ENCODE measurements around the gene FNTB. TPM values are rescaled to one million over a fixed set of nuclear protein-coding genes. Genes with fewer than 3 reads are reported as not detected.
A peak's percentile ranks its signal among the peaks of the same experiment; 100 is the strongest.

Gene FNTB
- total and polyA plus RNA-seq, 2 donors = 6.6 to 9.5 TPM

DNA sequence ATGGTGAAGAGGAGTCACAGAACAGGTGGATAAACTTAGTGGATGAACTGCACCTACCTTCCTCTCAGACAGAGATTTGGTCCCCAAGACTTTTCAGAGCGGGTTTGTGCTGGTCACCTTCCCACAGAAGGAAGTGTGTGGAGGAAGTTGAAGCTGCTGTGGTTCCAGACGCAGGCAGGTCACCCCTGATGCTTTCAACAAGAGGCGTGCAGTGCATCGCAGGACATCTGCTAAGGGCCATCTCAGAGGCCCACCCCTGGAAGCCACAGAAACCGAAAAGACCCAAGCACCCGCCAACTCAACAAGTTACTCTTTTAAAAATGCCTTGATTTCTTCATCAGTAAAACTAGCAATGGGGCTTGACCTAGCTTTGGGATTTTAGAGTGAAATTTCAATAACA is 43.1 kb upstream of the FNTB start:
- H3K4me1 ChIP-seq (ENCODE audit: control insufficient read depth in 2 of 2, insufficient read depth in 2 of 2, low read length in 2 of 2) = peaks cover 0 to 22% of the 10 kb centered on the region in 2 donors
- peak overlapping the region in 1 of 2 donors; percentile 31 for H3K27ac ChIP-seq (ENCODE audit: low read depth in 1 of 2, low read length in 1 of 2)
- no peak overlapping the region for H3K4me3 ChIP-seq (ENCODE audit: low read length in 2 of 2)
- no peaks in the 10 kb centered on the region for H3K9me3 ChIP-seq (ENCODE audit: control insufficient read depth in 2 of 2, insufficient read depth in 1 of 2, low read length in 1 of 2)
- WGBS = 49% methylated on average over 6 of the region's 6 CpGs
- H3K27me3 ChIP-seq (ENCODE audit: control insufficient read depth in 2 of 2, insufficient read depth in 1 of 2, low read length in 1 of 2) = no peaks in the 10 kb centered on the region
- peaks cover 35 to 59% of the 10 kb centered on the region in 2 donors for H3K36me3 ChIP-seq (ENCODE audit: control insufficient read depth in 2 of 2, insufficient read depth in 2 of 2, low read length in 1 of 2)
- DNase-seq (ENCODE audit: low read depth in 6 of 9, low spot score in 9 of 9) = no peak

DNA sequence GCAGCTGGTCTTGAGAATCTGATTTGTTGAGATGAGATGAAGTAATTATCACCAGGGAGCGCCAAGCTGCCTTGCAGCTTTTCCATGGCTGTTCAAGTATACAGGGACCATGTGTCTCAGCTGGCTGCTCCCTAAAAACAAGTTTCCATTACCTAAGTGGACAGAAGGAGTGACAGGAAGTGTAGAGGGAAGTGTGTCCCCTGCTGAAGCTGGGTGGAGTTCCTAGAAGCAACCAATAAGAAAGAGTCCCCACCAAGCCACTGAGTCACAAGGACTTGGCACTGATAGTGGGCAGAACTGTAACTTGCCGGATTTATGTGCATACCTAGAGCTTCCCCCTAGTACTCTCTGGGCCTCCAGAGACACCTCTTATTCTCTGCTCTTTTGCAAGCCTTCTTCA is 42.7 kb upstream of the FNTB start:
- H3K4me1 ChIP-seq (ENCODE audit: control insufficient read depth in 2 of 2, insufficient read depth in 2 of 2, low read length in 2 of 2) = peaks cover 0 to 22% of the 10 kb centered on the region in 2 donors
- WGBS = 97% methylated on average over 2 of the region's 2 CpGs

GRCh38 chr14:64944861-64945260 is 41.8 kb upstream of the FNTB start:
- Histone ChIP-seq H3K36me3 (ENCODE audit: control insufficient read depth in 2 of 2, insufficient read depth in 2 of 2, low read length in 1 of 2) (peaks cover 31 to 52% of the 10 kb centered on the region in 2 donors), H3K27ac (ENCODE audit: low read depth in 1 of 2, low read length in 1 of 2) (no peak overlapping the region), H3K4me1 (ENCODE audit: control insufficient read depth in 2 of 2, insufficient read depth in 2 of 2, low read length in 2 of 2) (peaks cover 0 to 19% of the 10 kb centered on the region in 2 donors), H3K27me3 (ENCODE audit: control insufficient read depth in 2 of 2, insufficient read depth in 1 of 2, low read length in 1 of 2) (no peaks in the 10 kb centered on the region), H3K9me3 (ENCODE audit: control insufficient read depth in 2 of 2, insufficient read depth in 1 of 2, low read length in 1 of 2) (no peaks in the 10 kb centered on the region), H3K4me3 (ENCODE audit: low read length in 2 of 2) (no peak overlapping the region)
- DNase-seq (ENCODE audit: low read depth in 6 of 9, low spot score in 9 of 9) = no peak
- WGBS = 97% methylated on average over 4 of the region's 4 CpGs

More for the DNA sequence above, 42.7 kb upstream of the FNTB start:
- Histone ChIP-seq H3K36me3 (ENCODE audit: control insufficient read depth in 2 of 2, insufficient read depth in 2 of 2, low read length in 1 of 2) (peaks cover 35 to 60% of the 10 kb centered on the region in 2 donors), H3K9me3 (ENCODE audit: control insufficient read depth in 2 of 2, insufficient read depth in 1 of 2, low read length in 1 of 2) (no peaks in the 10 kb centered on the region), H3K27me3 (ENCODE audit: control insufficient read depth in 2 of 2, insufficient read depth in 1 of 2, low read length in 1 of 2) (no peaks in the 10 kb centered on the region), H3K4me3 (ENCODE audit: low read length in 2 of 2) (no peak overlapping the region), H3K27ac (ENCODE audit: low read depth in 1 of 2, low read length in 1 of 2) (no peak overlapping the region)
- DNase-seq (ENCODE audit: low read depth in 6 of 9, low spot score in 9 of 9) = no peak

GRCh38 chr14:64945431-64946178 is 41.1 kb upstream of the FNTB start:
- Histone ChIP-seq H3K27ac (ENCODE audit: low read depth in 1 of 2, low read length in 1 of 2) (no peak overlapping the region), H3K27me3 (ENCODE audit: control insufficient read depth in 2 of 2, insufficient read depth in 1 of 2, low read length in 1 of 2) (no peaks in the 10 kb centered on the region), H3K9me3 (ENCODE audit: control insufficient read depth in 2 of 2, insufficient read depth in 1 of 2, low read length in 1 of 2) (no peaks in the 10 kb centered on the region), H3K36me3 (ENCODE audit: control insufficient read depth in 2 of 2, insufficient read depth in 2 of 2, low read length in 1 of 2) (peaks cover 27 to 57% of the 10 kb centered on the region in 2 donors), H3K4me3 (ENCODE audit: low read length in 2 of 2) (no peak overlapping the region), H3K4me1 (ENCODE audit: control insufficient read depth in 2 of 2, insufficient read depth in 2 of 2, low read length in 2 of 2) (peaks cover 0 to 19% of the 10 kb centered on the region in 2 donors)
- DNase-seq (ENCODE audit: low read depth in 6 of 9, low spot score in 9 of 9) = no peak
- 88% methylated on average over 12 of the region's 12 CpGs for WGBS

DNA sequence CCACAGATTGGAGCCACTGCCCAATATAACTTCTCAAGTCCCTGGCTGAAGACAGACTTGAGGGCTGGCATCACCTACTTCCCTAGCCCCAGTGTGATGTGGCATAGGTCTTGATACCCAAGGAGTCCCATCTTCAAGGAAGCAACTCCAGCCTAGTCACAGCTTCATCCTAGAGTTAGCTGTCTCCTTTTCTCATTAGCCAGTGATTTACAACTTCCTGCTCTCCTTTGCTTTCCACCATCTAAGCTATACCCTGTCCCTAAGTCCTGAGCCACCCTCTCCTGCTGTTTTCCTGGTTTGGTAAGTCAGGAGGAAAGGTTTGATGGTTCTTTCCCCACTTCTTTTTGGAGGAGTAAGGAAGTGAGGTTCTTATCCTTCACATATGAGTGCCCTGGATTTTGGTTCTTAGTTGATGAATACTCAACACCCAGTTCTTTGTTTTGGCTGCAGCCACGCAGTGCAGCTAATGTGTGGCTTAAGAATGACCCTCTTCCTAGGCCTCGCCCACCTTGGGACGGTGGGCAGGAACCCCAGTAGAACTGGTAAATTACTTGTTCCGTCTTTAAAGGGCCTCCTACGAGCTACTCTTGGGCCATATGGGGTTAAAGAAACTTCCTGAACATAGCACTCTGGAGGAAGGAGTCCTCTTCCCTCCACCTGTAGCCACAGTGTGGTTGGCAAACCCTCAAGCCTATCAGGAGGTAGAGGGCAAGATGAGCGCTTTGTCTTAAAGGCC is 40.2 kb upstream of the FNTB start:
- Histone ChIP-seq H3K36me3 (ENCODE audit: control insufficient read depth in 2 of 2, insufficient read depth in 2 of 2, low read length in 1 of 2) (peaks cover 28 to 57% of the 10 kb centered on the region in 2 donors), H3K27me3 (ENCODE audit: control insufficient read depth in 2 of 2, insufficient read depth in 1 of 2, low read length in 1 of 2) (no peaks in the 10 kb centered on the region), H3K4me1 (ENCODE audit: control insufficient read depth in 2 of 2, insufficient read depth in 2 of 2, low read length in 2 of 2) (peaks cover 0 to 19% of the 10 kb centered on the region in 2 donors), H3K4me3 (ENCODE audit: low read length in 2 of 2) (no peak overlapping the region), H3K9me3 (ENCODE audit: control insufficient read depth in 2 of 2, insufficient read depth in 1 of 2, low read length in 1 of 2) (no peaks in the 10 kb centered on the region), H3K27ac (ENCODE audit: low read depth in 1 of 2, low read length in 1 of 2) (no peak overlapping the region)
- no peak for DNase-seq (ENCODE audit: low read depth in 6 of 9, low spot score in 9 of 9)
- 46% methylated on average over 6 of the region's 6 CpGs for WGBS

GRCh38 chr14:64947710-64948611 is 38.7 kb upstream of the FNTB start:
- DNase-seq (ENCODE audit: low read depth in 6 of 9, low spot score in 9 of 9) = no peak
- Histone ChIP-seq H3K4me3 (ENCODE audit: low read length in 2 of 2) (no peak overlapping the region), H3K4me1 (ENCODE audit: control insufficient read depth in 2 of 2, insufficient read depth in 2 of 2, low read length in 2 of 2) (peaks cover 0 to 19% of the 10 kb centered on the region in 2 donors), H3K9me3 (ENCODE audit: control insufficient read depth in 2 of 2, insufficient read depth in 1 of 2, low read length in 1 of 2) (no peaks in the 10 kb centered on the region), H3K27me3 (ENCODE audit: control insufficient read depth in 2 of 2, insufficient read depth in 1 of 2, low read length in 1 of 2) (no peaks in the 10 kb centered on the region), H3K36me3 (ENCODE audit: control insufficient read depth in 2 of 2, insufficient read depth in 2 of 2, low read length in 1 of 2) (peaks cover 31 to 52% of the 10 kb centered on the region in 2 donors), H3K27ac (ENCODE audit: low read depth in 1 of 2, low read length in 1 of 2) (no peak overlapping the region)
- 95% methylated on average over 28 of the region's 28 CpGs for WGBS

GRCh38 chr14:64948612-64949210 is 38.0 kb upstream of the FNTB start:
- Histone ChIP-seq H3K27ac (ENCODE audit: low read depth in 1 of 2, low read length in 1 of 2) (no peak overlapping the region), H3K36me3 (ENCODE audit: control insufficient read depth in 2 of 2, insufficient read depth in 2 of 2, low read length in 1 of 2) (peaks cover 26 to 48% of the 10 kb centered on the region in 2 donors), H3K4me3 (ENCODE audit: low read length in 2 of 2) (no peak overlapping the region), H3K4me1 (ENCODE audit: control insufficient read depth in 2 of 2, insufficient read depth in 2 of 2, low read length in 2 of 2) (peaks cover 0 to 19% of the 10 kb centered on the region in 2 donors), H3K27me3 (ENCODE audit: control insufficient read depth in 2 of 2, insufficient read depth in 1 of 2, low read length in 1 of 2) (no peaks in the 10 kb centered on the region), H3K9me3 (ENCODE audit: control insufficient read depth in 2 of 2, insufficient read depth in 1 of 2, low read length in 1 of 2) (no peaks in the 10 kb centered on the region)
- WGBS = 98% methylated on average over 8 of the region's 8 CpGs
- no peak for DNase-seq (ENCODE audit: low read depth in 6 of 9, low spot score in 9 of 9)

DNA sequence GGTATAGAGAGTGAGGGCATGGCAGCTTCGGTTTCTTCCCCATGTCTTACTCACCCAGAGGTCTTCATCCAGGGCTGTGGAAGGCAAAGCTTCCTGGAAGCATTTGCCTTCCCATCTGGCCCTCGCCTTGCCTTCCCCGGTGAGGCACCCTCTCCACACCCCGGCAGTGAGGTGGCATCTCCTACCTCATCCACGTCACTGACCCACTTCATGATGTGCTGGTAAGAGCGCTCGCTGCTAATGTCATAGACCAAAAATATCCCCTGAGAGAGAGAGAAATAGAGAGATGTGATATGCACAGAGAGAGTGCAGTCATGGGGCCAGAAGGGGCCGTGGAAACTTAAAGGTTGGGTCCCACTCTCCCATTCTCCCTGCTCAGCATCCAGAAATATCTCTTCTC is 35.8 kb upstream of the FNTB start:
- 98% methylated on average over 8 of the region's 8 CpGs for WGBS
- Histone ChIP-seq H3K36me3 (ENCODE audit: control insufficient read depth in 2 of 2, insufficient read depth in 2 of 2, low read length in 1 of 2) (peaks cover 23 to 40% of the 10 kb centered on the region in 2 donors), H3K4me3 (ENCODE audit: low read length in 2 of 2) (no peak overlapping the region), H3K4me1 (ENCODE audit: control insufficient read depth in 2 of 2, insufficient read depth in 2 of 2, low read length in 2 of 2) (peaks cover 0 to 15% of the 10 kb centered on the region in 2 donors), H3K9me3 (ENCODE audit: control insufficient read depth in 2 of 2, insufficient read depth in 1 of 2, low read length in 1 of 2) (no peaks in the 10 kb centered on the region), H3K27me3 (ENCODE audit: control insufficient read depth in 2 of 2, insufficient read depth in 1 of 2, low read length in 1 of 2) (no peaks in the 10 kb centered on the region), H3K27ac (ENCODE audit: low read depth in 1 of 2, low read length in 1 of 2) (no peak overlapping the region)
- no peak for DNase-seq (ENCODE audit: low read depth in 6 of 9, low spot score in 9 of 9)

Measured in thymus (tissue), 11 donors.